Liver (tissue), 9 donors: ENCODE results near the gene SEMA3E. TPM values are rescaled to one million over a fixed set of nuclear protein-coding genes. Genes with fewer than 3 reads are reported as not detected.

ENCODE experiments used
- DNase-seq: peaks from one replicate; pipeline ENCODE4 v3.0.0-alpha.2; 2017; ENCODE audit warnings: low spot score
- H3K27ac ChIP-seq, 2 donors: one replicate each; pipeline ENCODE4 v1.7.0; 2013; ENCODE audit warnings: inconsistent platforms in 2 of 2, low read length in 2 of 2, control low read depth in 1 of 2, low read depth in 1 of 2, mild to moderate bottlenecking in 1 of 2
- H3K27me3 ChIP-seq, 4 donors: one replicate each; pipeline versions ENCODE4 v1.6.1 to v1.7.0; 2013; ENCODE audit warnings: low read length in 3 of 4, inconsistent platforms in 1 of 4, mild to moderate bottlenecking in 1 of 4, moderate library complexity in 1 of 4; ENCODE audit not compliant: control insufficient read depth in 4 of 4, insufficient read depth in 4 of 4
- H3K36me3 ChIP-seq, 4 donors: one replicate each; pipeline versions ENCODE4 v1.6.1 to v1.7.0; 2013; ENCODE audit warnings: low read length in 3 of 4, mild to moderate bottlenecking in 3 of 4, low read depth in 1 of 4, moderate library complexity in 1 of 4; ENCODE audit not compliant: control insufficient read depth in 4 of 4, insufficient read depth in 3 of 4
- H3K4me1 ChIP-seq, 4 donors: one replicate each; pipeline versions ENCODE4 v1.6.1 to v1.7.0; 2013; ENCODE audit warnings: low read length in 3 of 4, mild to moderate bottlenecking in 3 of 4, moderate library complexity in 1 of 4; ENCODE audit not compliant: control insufficient read depth in 4 of 4, insufficient read depth in 4 of 4
- H3K4me3 ChIP-seq, 3 donors: one replicate each; pipeline versions ENCODE4 v1.6.1 to v1.7.0; 2013; ENCODE audit warnings: low read length in 3 of 3, control low read depth in 1 of 3, low read depth in 1 of 3, mild to moderate bottlenecking in 1 of 3
- H3K9ac ChIP-seq, 2 donors: one replicate each; pipeline ENCODE4 v1.7.0; 2013; ENCODE audit warnings: low read length in 2 of 2, mild to moderate bottlenecking in 2 of 2, moderate library complexity in 2 of 2, control low read depth in 1 of 2, low read depth in 1 of 2
- H3K9me3 ChIP-seq, 4 donors: one replicate each; pipeline versions ENCODE4 v1.6.1 to v1.7.0; 2013; ENCODE audit warnings: low read length in 3 of 4; ENCODE audit not compliant: control insufficient read depth in 4 of 4
- EGR1 ChIP-seq, 2 donors: IDR thresholded peaks; 2 replicates each; pipeline ENCODE4 v1.6.1; 2016 to 2018; ENCODE audit warnings: antibody characterized with exemption in 2 of 2, low read depth in 2 of 2
- FOXA1 ChIP-seq: IDR thresholded peaks from 2 replicates; pipeline ENCODE4 v1.6.1; 2016; ENCODE audit warnings: antibody characterized with exemption
- FOXA2 ChIP-seq: IDR thresholded peaks from 2 replicates; pipeline ENCODE4 v1.6.1; 2016; ENCODE audit warnings: antibody characterized with exemption
- GABPA ChIP-seq, 2 donors: IDR thresholded peaks in 1 of 2; conservative IDR thresholded peaks in 1 of 2; 2 replicates each; pipeline ENCODE4 v1.6.1; 2016; ENCODE audit warnings: antibody characterized with exemption in 2 of 2, mild to moderate bottlenecking in 1 of 2, moderate library complexity in 1 of 2
- HNF4A ChIP-seq, 2 donors: conservative IDR thresholded peaks; 2 replicates each; pipeline ENCODE4 v1.6.1; 2016; ENCODE audit warnings: antibody characterized with exemption in 2 of 2, mild to moderate bottlenecking in 2 of 2
- HNF4G ChIP-seq: IDR thresholded peaks from 2 replicates; pipeline ENCODE4 v1.6.1; 2016; ENCODE audit warnings: antibody characterized with exemption
- JUND ChIP-seq, 2 donors: IDR thresholded peaks; 2 replicates each; pipeline ENCODE4 v1.6.1; 2016; ENCODE audit warnings: antibody characterized with exemption in 2 of 2
- NR2F2 ChIP-seq: IDR thresholded peaks from 2 replicates; pipeline ENCODE4 v1.6.1; 2016; ENCODE audit warnings: antibody characterized with exemption
- RAD21 ChIP-seq, 2 donors: IDR thresholded peaks; 2 replicates each; pipeline ENCODE4 v1.6.1; 2016; ENCODE audit warnings: antibody characterized with exemption in 2 of 2, mild to moderate bottlenecking in 2 of 2
- RXRA ChIP-seq, 2 donors: IDR thresholded peaks; 2 replicates each; pipeline ENCODE4 v1.6.1; 2017 to 2018; ENCODE audit warnings: antibody characterized with exemption in 2 of 2, mild to moderate bottlenecking in 1 of 2
- SP1 ChIP-seq: IDR thresholded peaks from 2 replicates; pipeline ENCODE4 v1.6.1; 2018; ENCODE audit warnings: antibody characterized with exemption, mild to moderate bottlenecking
- TAF1 ChIP-seq: conservative IDR thresholded peaks from 2 replicates; pipeline ENCODE4 v1.6.1; 2016; ENCODE audit warnings: antibody characterized with exemption, mild to moderate bottlenecking
- YY1 ChIP-seq: IDR thresholded peaks from 2 replicates; pipeline ENCODE4 v1.6.1; 2016; ENCODE audit warnings: antibody characterized with exemption, mild to moderate bottlenecking
- WGBS: extraction: QIAGEN DNeasy Blood & Tissue Kit; methylation state at CpG from one replicate; pipeline ENCODE4 v1.1.7; 2013; 5-methylcytosine and 5-hydroxymethylcytosine counted together
- polyA plus RNA-seq, 2 donors: library from polyadenylated mRNA; stranded (reverse) in 1 of 2; unstranded in 1 of 2; fragments of 200-250 nt in 1 of 2; fragments of >200 nt in 1 of 2; fragmentation: Nextera tagmentation in 1 of 2; extraction: Ambion mirVana in 1 of 2; gene quantifications; one replicate each; pipeline versions ENCODE4 v1.2.1 to v1.2.3, GENCODE V29; 2013 to 2015
- total RNA-seq, 2 donors: library from RNA; depleted of rRNA; stranded (reverse); fragments of >200 nt; gene quantifications; one replicate each; pipeline ENCODE4 v1.2.3, GENCODE V29; 2014
- TF ChIP-seq, protein P1 (sequence below): fragments of 150-350 bp; IDR thresholded peaks from 2 replicates; pipeline ENCODE4 v1.5.1; 2017; ENCODE audit warnings: improper control_type of control experiment, low read depth, low read length; ENCODE audit not compliant: missing input control
- TF ChIP-seq, protein P2 (sequence below): IDR thresholded peaks from 2 replicates; pipeline ENCODE4 v1.6.1; 2016; ENCODE audit warnings: antibody characterized with exemption, mild to moderate bottlenecking
- TF ChIP-seq, protein P3 (sequence below): IDR thresholded peaks from 2 replicates; pipeline ENCODE4 v1.6.1; 2016; ENCODE audit warnings: antibody characterized with exemption
- TF ChIP-seq, protein P4 (sequence below): IDR thresholded peaks from 2 replicates; pipeline ENCODE4 v1.6.1; 2016; ENCODE audit warnings: antibody characterized with exemption
- TF ChIP-seq, protein P5 (sequence below): IDR thresholded peaks from 2 replicates; pipeline ENCODE4 v1.6.1; 2016; ENCODE audit warnings: antibody characterized with exemption
- donor health status: healthy.
- donor health status: healthy.
- donor health status: healthy.
- donor health status: healthy.
- donor health status: healthy.

SEMA3E gene
- total and polyA plus RNA-seq, 4 donors, result 0.20 to 1.2 (median 0.59) TPM; not detected in 1

DNA sequence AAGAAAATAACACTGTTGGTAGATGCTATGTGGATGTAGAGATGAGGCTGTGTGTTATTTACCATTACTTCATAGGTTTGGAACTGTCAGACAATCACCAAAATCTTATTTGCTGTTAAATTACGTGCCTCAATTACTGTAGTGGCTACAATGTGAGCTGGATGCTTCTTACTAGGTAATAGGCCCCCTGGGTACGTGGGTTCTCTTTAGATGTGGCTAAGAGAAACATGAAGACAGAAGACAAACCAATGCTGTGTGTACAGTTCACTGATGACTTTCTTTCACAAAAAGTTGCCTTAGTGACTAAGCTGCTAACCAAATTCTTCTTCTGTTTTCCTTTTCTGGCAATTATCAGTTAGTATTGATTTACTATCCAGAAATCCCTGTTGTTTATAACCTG, 144.6 kb downstream of the SEMA3E start:
- WGBS, result 49% methylated on average over 2 of the region's 2 CpGs
- no peaks in the 10 kb centered on the region for H3K4me1 ChIP-seq

DNA sequence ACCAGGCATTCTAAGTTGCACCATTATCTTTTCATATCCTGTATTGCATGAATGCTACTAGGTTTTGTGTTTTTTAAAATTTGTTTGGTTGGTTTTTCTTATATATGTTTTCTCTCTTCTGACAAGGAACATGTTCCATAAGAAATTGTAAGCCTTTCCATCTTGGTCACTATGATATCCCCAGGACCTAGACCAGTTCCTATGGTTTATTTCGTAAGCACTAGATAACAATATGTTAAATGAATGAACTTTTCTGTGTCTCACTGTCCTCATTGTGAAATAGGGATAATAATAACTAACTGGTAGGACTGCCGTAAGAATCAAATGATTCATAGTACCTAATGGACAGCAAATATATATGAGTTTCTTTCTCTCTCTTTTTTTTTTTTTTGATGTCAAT, 146.3 kb downstream of the SEMA3E start:
- H3K27me3 ChIP-seq, result no peaks in the 10 kb centered on the region
- 84% methylated on average over 2 of the region's 2 CpGs for WGBS
- DNase-seq, result no peak
- TF ChIP-seq TAF1, result no peak
- TF ChIP-seq, protein P1, sequence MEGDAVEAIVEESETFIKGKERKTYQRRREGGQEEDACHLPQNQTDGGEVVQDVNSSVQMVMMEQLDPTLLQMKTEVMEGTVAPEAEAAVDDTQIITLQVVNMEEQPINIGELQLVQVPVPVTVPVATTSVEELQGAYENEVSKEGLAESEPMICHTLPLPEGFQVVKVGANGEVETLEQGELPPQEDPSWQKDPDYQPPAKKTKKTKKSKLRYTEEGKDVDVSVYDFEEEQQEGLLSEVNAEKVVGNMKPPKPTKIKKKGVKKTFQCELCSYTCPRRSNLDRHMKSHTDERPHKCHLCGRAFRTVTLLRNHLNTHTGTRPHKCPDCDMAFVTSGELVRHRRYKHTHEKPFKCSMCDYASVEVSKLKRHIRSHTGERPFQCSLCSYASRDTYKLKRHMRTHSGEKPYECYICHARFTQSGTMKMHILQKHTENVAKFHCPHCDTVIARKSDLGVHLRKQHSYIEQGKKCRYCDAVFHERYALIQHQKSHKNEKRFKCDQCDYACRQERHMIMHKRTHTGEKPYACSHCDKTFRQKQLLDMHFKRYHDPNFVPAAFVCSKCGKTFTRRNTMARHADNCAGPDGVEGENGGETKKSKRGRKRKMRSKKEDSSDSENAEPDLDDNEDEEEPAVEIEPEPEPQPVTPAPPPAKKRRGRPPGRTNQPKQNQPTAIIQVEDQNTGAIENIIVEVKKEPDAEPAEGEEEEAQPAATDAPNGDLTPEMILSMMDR, result no peak
- TF ChIP-seq, protein P2, sequence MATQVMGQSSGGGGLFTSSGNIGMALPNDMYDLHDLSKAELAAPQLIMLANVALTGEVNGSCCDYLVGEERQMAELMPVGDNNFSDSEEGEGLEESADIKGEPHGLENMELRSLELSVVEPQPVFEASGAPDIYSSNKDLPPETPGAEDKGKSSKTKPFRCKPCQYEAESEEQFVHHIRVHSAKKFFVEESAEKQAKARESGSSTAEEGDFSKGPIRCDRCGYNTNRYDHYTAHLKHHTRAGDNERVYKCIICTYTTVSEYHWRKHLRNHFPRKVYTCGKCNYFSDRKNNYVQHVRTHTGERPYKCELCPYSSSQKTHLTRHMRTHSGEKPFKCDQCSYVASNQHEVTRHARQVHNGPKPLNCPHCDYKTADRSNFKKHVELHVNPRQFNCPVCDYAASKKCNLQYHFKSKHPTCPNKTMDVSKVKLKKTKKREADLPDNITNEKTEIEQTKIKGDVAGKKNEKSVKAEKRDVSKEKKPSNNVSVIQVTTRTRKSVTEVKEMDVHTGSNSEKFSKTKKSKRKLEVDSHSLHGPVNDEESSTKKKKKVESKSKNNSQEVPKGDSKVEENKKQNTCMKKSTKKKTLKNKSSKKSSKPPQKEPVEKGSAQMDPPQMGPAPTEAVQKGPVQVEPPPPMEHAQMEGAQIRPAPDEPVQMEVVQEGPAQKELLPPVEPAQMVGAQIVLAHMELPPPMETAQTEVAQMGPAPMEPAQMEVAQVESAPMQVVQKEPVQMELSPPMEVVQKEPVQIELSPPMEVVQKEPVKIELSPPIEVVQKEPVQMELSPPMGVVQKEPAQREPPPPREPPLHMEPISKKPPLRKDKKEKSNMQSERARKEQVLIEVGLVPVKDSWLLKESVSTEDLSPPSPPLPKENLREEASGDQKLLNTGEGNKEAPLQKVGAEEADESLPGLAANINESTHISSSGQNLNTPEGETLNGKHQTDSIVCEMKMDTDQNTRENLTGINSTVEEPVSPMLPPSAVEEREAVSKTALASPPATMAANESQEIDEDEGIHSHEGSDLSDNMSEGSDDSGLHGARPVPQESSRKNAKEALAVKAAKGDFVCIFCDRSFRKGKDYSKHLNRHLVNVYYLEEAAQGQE, result no peak
- TF ChIP-seq RXRA (IDR thresholded peaks at IDR 0.05), result no peak
- TF ChIP-seq HNF4A (conservative IDR thresholded peaks at IDR 0.05), result no peak
- TF ChIP-seq, protein P3, sequence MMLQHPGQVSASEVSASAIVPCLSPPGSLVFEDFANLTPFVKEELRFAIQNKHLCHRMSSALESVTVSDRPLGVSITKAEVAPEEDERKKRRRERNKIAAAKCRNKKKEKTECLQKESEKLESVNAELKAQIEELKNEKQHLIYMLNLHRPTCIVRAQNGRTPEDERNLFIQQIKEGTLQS, result no peak
- TF ChIP-seq RAD21 (IDR thresholded peaks at IDR 0.05), result no peak
- TF ChIP-seq EGR1 (IDR thresholded peaks at IDR 0.05; ENCODE audit: low read depth in 2 of 2), result no peak
- no peak for TF ChIP-seq SP1
- no peak for TF ChIP-seq FOXA2
- TF ChIP-seq, protein P4, sequence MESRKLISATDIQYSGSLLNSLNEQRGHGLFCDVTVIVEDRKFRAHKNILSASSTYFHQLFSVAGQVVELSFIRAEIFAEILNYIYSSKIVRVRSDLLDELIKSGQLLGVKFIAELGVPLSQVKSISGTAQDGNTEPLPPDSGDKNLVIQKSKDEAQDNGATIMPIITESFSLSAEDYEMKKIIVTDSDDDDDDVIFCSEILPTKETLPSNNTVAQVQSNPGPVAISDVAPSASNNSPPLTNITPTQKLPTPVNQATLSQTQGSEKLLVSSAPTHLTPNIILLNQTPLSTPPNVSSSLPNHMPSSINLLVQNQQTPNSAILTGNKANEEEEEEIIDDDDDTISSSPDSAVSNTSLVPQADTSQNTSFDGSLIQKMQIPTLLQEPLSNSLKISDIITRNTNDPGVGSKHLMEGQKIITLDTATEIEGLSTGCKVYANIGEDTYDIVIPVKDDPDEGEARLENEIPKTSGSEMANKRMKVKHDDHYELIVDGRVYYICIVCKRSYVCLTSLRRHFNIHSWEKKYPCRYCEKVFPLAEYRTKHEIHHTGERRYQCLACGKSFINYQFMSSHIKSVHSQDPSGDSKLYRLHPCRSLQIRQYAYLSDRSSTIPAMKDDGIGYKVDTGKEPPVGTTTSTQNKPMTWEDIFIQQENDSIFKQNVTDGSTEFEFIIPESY, result no peak
- no peak for TF ChIP-seq FOXA1
- no peak for TF ChIP-seq NR2F2
- TF ChIP-seq GABPA (IDR thresholded peaks at IDR 0.05 in 1 of 2, conservative IDR thresholded peaks at IDR 0.05 in 1 of 2), result no peak
- no peak for TF ChIP-seq JUND (IDR thresholded peaks at IDR 0.05)
- TF ChIP-seq HNF4G, result no peak
- TF ChIP-seq, protein P5, sequence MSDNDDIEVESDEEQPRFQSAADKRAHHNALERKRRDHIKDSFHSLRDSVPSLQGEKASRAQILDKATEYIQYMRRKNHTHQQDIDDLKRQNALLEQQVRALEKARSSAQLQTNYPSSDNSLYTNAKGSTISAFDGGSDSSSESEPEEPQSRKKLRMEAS, result no peak
- TF ChIP-seq YY1, result no peak
- no peak overlapping the region for H3K9ac ChIP-seq
- H3K4me3 ChIP-seq, result no peak overlapping the region
- H3K36me3 ChIP-seq, result no peaks in the 10 kb centered on the region
- H3K4me1 ChIP-seq, result no peaks in the 10 kb centered on the region
- no peak overlapping the region for H3K27ac ChIP-seq
- H3K9me3 ChIP-seq, result no peaks in the 10 kb centered on the region

More for the DNA sequence above, 144.6 kb downstream of the SEMA3E start:
- Histone ChIP-seq H3K36me3 (no peaks in the 10 kb centered on the region), H3K27me3 (no peaks in the 10 kb centered on the region), H3K9ac (no peak overlapping the region), H3K4me3 (no peak overlapping the region), H3K27ac (no peak overlapping the region), H3K9me3 (no peaks in the 10 kb centered on the region)
- DNase-seq, result no peak
- TF ChIP-seq YY1 (no peak), RAD21 (IDR thresholded peaks at IDR 0.05) (no peak), HNF4G (no peak), RXRA (IDR thresholded peaks at IDR 0.05) (no peak)
